Endodermal cell (in vitro differentiated cells): ENCODE results near the gene PNPLA7. TPM values are rescaled to one million over a fixed set of nuclear protein-coding genes. Genes with fewer than 3 reads are reported as not detected.

Experiments used
- DNase-seq: peaks from one replicate; pipeline ENCODE4 v3.0.0-alpha.2; 2017
- H3K27ac ChIP-seq: 2 replicates; pipeline ENCODE4 v1.5.1; 2013; ENCODE audit warnings: mild to moderate bottlenecking, low read depth, low read length, moderate library complexity
- H3K27me3 ChIP-seq: 2 replicates; pipeline ENCODE4 v1.6.1; 2013; ENCODE audit warnings: mild to moderate bottlenecking, low read length, moderate library complexity; ENCODE audit not compliant: insufficient read depth, control insufficient read depth, poor library complexity, severe bottlenecking
- H3K36me3 ChIP-seq: 2 replicates; pipeline ENCODE4 v1.7.0; 2013; ENCODE audit warnings: mild to moderate bottlenecking, low read length, moderate library complexity; ENCODE audit not compliant: control insufficient read depth, insufficient read depth
- H3K4me1 ChIP-seq: one replicate; pipeline ENCODE4 v1.7.0; 2013; ENCODE audit warnings: low read length; ENCODE audit not compliant: control insufficient read depth, insufficient read depth
- H3K4me3 ChIP-seq: 2 replicates; pipeline ENCODE4 v1.5.1; 2013; ENCODE audit warnings: mild to moderate bottlenecking, low read length, moderate library complexity
- H3K9ac ChIP-seq: 2 replicates; pipeline ENCODE4 v1.6.1; 2013; ENCODE audit warnings: mild to moderate bottlenecking, low read length, moderate library complexity; ENCODE audit not compliant: poor library complexity, severe bottlenecking; ENCODE audit errors: extremely low read depth
- H3K9me3 ChIP-seq: 2 replicates; pipeline ENCODE4 v1.6.1; 2013; ENCODE audit warnings: mild to moderate bottlenecking, low read length, moderate library complexity; ENCODE audit not compliant: control insufficient read depth
- H3K27ac Mint-ChIP-seq: 2 replicates; pipeline ENCODE4 v1.8.0; 2020; ENCODE audit warnings: mixed read lengths
- H3K27me3 Mint-ChIP-seq: 2 replicates; pipeline ENCODE4 v1.8.0; 2021; ENCODE audit warnings: mild to moderate bottlenecking, mixed read lengths; ENCODE audit not compliant: insufficient read depth
- H3K36me3 Mint-ChIP-seq: 2 replicates; pipeline ENCODE4 v1.8.0; 2020; ENCODE audit warnings: low read depth, mixed read lengths
- H3K4me1 Mint-ChIP-seq: 2 replicates; pipeline ENCODE4 v1.8.0; 2020; ENCODE audit warnings: mixed read lengths
- H3K4me3 Mint-ChIP-seq: 2 replicates; pipeline ENCODE4 v1.8.0; 2020; ENCODE audit warnings: mild to moderate bottlenecking, moderate library complexity, mixed read lengths
- H3K9me3 Mint-ChIP-seq: 2 replicates; pipeline ENCODE4 v1.8.0; 2020; ENCODE audit warnings: mild to moderate bottlenecking, mixed read lengths
- CTCF ChIP-seq: fragments of 200-600 bp; sonication (generic); conservative IDR thresholded peaks from 2 replicates; pipeline ENCODE4 v1.5.0; 2021; ENCODE audit warnings: antibody characterized with exemption, mild to moderate bottlenecking
- WGBS, 2 experiments: methylation state at CpG; one replicate each; pipeline versions ENCODE4 v1.1.5 to v1.1.7; 2013; ENCODE audit warnings: missing lambda C conversion rate in 2 of 2, mixed read lengths in 1 of 2; ENCODE audit not compliant: insufficient coverage in 1 of 2, insufficient read length in 1 of 2; 5-methylcytosine and 5-hydroxymethylcytosine counted together
- total RNA-seq, 2 donors: library from RNA; stranded (reverse); fragmentation: NEBNext Ultra II Directional in 1 of 2; extraction: Animal tissue kit (Norgen Biotek cat#: 25700) in 1 of 2; gene quantifications; 2 replicates in 1 of 2; 3 replicates in 1 of 2; pipeline ENCODE4 v1.2.1, GENCODE V29; 2021

Gene PNPLA7
- total RNA-seq, 2 donors from 2014 or later, result 2.0 to 2.4 TPM

- H3K4me1 ChIP-seq, result no peaks in the 10 kb centered on the region
- no peak within 1 kb of the TSS for H3K27ac ChIP-seq
- peaks cover 18% of the 10 kb centered on the region for H3K27me3 Mint-ChIP-seq
- peak within 1 kb of the TSS; percentile 48 for H3K4me3 Mint-ChIP-seq
- H3K36me3 ChIP-seq, result no peaks in the 10 kb centered on the region
- H3K9me3 Mint-ChIP-seq, result no peaks in the 10 kb centered on the region
- no peak within 1 kb of the TSS for H3K27ac Mint-ChIP-seq
- TF ChIP-seq CTCF, result no peak
- H3K27me3 ChIP-seq, result peaks cover 9% of the 10 kb centered on the region
- WGBS, 2 experiments, result 1 to 4% methylated on average over 11 to 49 of the region's 62 CpGs
- H3K36me3 Mint-ChIP-seq, result no peaks in the 10 kb centered on the region
- DNase-seq, result peak; percentile 94
- peaks cover 5% of the 10 kb centered on the region for H3K4me1 Mint-ChIP-seq
- no peak within 1 kb of the TSS for H3K9ac ChIP-seq
- no peaks in the 10 kb centered on the region for H3K9me3 ChIP-seq
- H3K4me3 ChIP-seq, result peak within 1 kb of the TSS; percentile 29
Measured at GRCh38 chr9:137441289-137441934, 108.8 kb downstream of the PNPLA7 start, which contains the start of gene ENTPD8. TSS of gene ENTPD8 (minus strand) at chr9:137441357. CDS start at chr9:137438285, 3,072 bp downstream.

- peaks cover 17% of the 10 kb centered on the region for H3K27me3 Mint-ChIP-seq
- H3K27ac Mint-ChIP-seq, result no peak overlapping the region
- Histone ChIP-seq H3K36me3 (no peaks in the 10 kb centered on the region), H3K4me1 (no peaks in the 10 kb centered on the region), H3K27me3 (peaks cover 9% of the 10 kb centered on the region), H3K4me3 (no peak overlapping the region), H3K27ac (no peak overlapping the region), H3K9ac (no peak overlapping the region), H3K9me3 (no peaks in the 10 kb centered on the region)
- WGBS, 2 experiments, result 79 to 88% methylated on average over 14 to 18 of the region's 18 CpGs
- peaks cover 2% of the 10 kb centered on the region for H3K4me1 Mint-ChIP-seq
- TF ChIP-seq CTCF, result no peak
- no peaks in the 10 kb centered on the region for H3K36me3 Mint-ChIP-seq
- no peak for DNase-seq
- H3K4me3 Mint-ChIP-seq, result no peak overlapping the region
- no peaks in the 10 kb centered on the region for H3K9me3 Mint-ChIP-seq
Measured at GRCh38 chr9:137439158-137439714, 111.0 kb downstream of the PNPLA7 start.

- Histone ChIP-seq H3K4me3 (no peak overlapping the region), H3K9ac (no peak overlapping the region), H3K4me1 (no peaks in the 10 kb centered on the region), H3K9me3 (no peaks in the 10 kb centered on the region), H3K27ac (no peak overlapping the region), H3K36me3 (no peaks in the 10 kb centered on the region), H3K27me3 (peaks cover 9% of the 10 kb centered on the region)
- no peak for TF ChIP-seq CTCF
- Mint-ChIP-seq H3K27ac (no peak overlapping the region), H3K9me3 (no peaks in the 10 kb centered on the region), H3K36me3 (no peaks in the 10 kb centered on the region), H3K27me3 (peaks cover 17% of the 10 kb centered on the region), H3K4me3 (no peak overlapping the region), H3K4me1 (peaks cover 2% of the 10 kb centered on the region)
- no peak for DNase-seq
- WGBS, 2 experiments, result 91 to 94% methylated on average over 9 to 22 of the region's 22 CpGs
Measured at GRCh38 chr9:137438591-137439157, 111.5 kb downstream of the PNPLA7 start.
